ENCODE measurements around the gene INTS7. TPM values are rescaled to one million over a fixed set of nuclear protein-coding genes. Genes with fewer than 3 reads are reported as not detected.

The INTS7 gene
- total and polyA plus RNA-seq, 4 donors = 3.9 to 14.4 (median 10.2) TPM

- H3K27me3 ChIP-seq (ENCODE audit: control insufficient read depth in 4 of 4, insufficient read depth in 4 of 4, low read length in 3 of 4) = no peaks in the 10 kb centered on the region
- H3K36me3 ChIP-seq (ENCODE audit: control insufficient read depth in 4 of 4, insufficient read depth in 3 of 4, low read depth in 1 of 4, low read length in 3 of 4) = no peaks in the 10 kb centered on the region
- no peaks in the 10 kb centered on the region for H3K4me1 ChIP-seq (ENCODE audit: control insufficient read depth in 4 of 4, insufficient read depth in 4 of 4, low read length in 3 of 4)
- no peak overlapping the region for H3K4me3 ChIP-seq (ENCODE audit: low read depth in 1 of 3, low read length in 3 of 3)
- H3K27ac ChIP-seq (ENCODE audit: low read depth in 1 of 2, low read length in 2 of 2) = no peak overlapping the region
- H3K9ac ChIP-seq (ENCODE audit: low read depth in 1 of 2, low read length in 2 of 2) = no peak overlapping the region
- TF ChIP-seq TAF1 (conservative IDR thresholded peaks at IDR 0.05) = no peak
- no peak for TF ChIP-seq NR2F2 (IDR thresholded peaks at IDR 0.05)
- no peak for TF ChIP-seq JUND (IDR thresholded peaks at IDR 0.05)
- TF ChIP-seq ATF3 (IDR thresholded peaks at IDR 0.05) = no peak
- TF ChIP-seq, protein P1, sequence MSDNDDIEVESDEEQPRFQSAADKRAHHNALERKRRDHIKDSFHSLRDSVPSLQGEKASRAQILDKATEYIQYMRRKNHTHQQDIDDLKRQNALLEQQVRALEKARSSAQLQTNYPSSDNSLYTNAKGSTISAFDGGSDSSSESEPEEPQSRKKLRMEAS (IDR thresholded peaks at IDR 0.05) = no peak
- TF ChIP-seq REST (IDR thresholded peaks at IDR 0.05) = no peak
- no peak for DNase-seq (ENCODE audit: low spot score)
- peaks cover 0 to 5% (median 0%) of the 10 kb centered on the region in 4 donors for H3K9me3 ChIP-seq (ENCODE audit: control insufficient read depth in 4 of 4, low read length in 3 of 4)
- WGBS = 90% methylated on average over 2 of the region's 2 CpGs
These were observed 20.0 kb upstream of the INTS7 start for GRCh38 chr1:212055333-212055732.

DNA sequence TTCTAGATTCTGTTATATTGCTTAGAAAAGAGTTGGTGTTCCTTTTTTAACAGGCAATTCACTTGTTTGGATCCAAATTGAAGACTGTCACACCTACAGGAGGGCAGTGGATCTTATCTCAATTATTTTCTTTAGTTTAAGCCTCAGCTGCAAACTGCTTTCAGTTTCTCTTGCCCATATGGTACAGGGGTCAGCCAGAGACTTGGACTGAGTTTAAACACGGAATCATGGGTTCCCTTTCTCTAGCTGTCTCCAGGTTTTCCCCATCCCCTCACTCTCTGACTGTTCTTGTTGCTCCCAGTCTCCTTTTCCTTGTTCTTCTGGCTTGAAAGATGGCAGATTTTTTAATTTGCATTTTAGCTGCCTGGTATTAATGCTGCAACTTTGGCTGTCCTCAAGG, 18.6 kb upstream of the INTS7 start:
- no peak for TF ChIP-seq HNF4A (conservative IDR thresholded peaks at IDR 0.05)
- no peak for TF ChIP-seq RAD21 (IDR thresholded peaks at IDR 0.05)
- TF ChIP-seq YY1 (IDR thresholded peaks at IDR 0.05) = no peak
- TF ChIP-seq, protein P2, sequence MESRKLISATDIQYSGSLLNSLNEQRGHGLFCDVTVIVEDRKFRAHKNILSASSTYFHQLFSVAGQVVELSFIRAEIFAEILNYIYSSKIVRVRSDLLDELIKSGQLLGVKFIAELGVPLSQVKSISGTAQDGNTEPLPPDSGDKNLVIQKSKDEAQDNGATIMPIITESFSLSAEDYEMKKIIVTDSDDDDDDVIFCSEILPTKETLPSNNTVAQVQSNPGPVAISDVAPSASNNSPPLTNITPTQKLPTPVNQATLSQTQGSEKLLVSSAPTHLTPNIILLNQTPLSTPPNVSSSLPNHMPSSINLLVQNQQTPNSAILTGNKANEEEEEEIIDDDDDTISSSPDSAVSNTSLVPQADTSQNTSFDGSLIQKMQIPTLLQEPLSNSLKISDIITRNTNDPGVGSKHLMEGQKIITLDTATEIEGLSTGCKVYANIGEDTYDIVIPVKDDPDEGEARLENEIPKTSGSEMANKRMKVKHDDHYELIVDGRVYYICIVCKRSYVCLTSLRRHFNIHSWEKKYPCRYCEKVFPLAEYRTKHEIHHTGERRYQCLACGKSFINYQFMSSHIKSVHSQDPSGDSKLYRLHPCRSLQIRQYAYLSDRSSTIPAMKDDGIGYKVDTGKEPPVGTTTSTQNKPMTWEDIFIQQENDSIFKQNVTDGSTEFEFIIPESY (IDR thresholded peaks at IDR 0.05) = no peak
- no peak for TF ChIP-seq FOXA2 (IDR thresholded peaks at IDR 0.05)
- no peak for TF ChIP-seq EGR1 (IDR thresholded peaks at IDR 0.05; ENCODE audit: low read depth in 2 of 2)
- TF ChIP-seq SP1 (IDR thresholded peaks at IDR 0.05) = no peak
- no peak for TF ChIP-seq CTCF (IDR thresholded peaks at IDR 0.05; ENCODE audit: low read depth, low read length, missing input control)
- TF ChIP-seq GABPA (IDR thresholded peaks at IDR 0.05 in 1 of 2, conservative IDR thresholded peaks at IDR 0.05 in 1 of 2) = no peak
- no peak overlapping the region for H3K27ac ChIP-seq (ENCODE audit: low read depth in 1 of 2, low read length in 2 of 2)
- DNase-seq (ENCODE audit: low spot score) = no peak

More for the DNA sequence above, 18.6 kb upstream of the INTS7 start:
- Histone ChIP-seq H3K4me3 (ENCODE audit: low read depth in 1 of 3, low read length in 3 of 3) (no peak overlapping the region), H3K27me3 (ENCODE audit: control insufficient read depth in 4 of 4, insufficient read depth in 4 of 4, low read length in 3 of 4) (no peaks in the 10 kb centered on the region), H3K4me1 (ENCODE audit: control insufficient read depth in 4 of 4, insufficient read depth in 4 of 4, low read length in 3 of 4) (no peaks in the 10 kb centered on the region), H3K9me3 (ENCODE audit: control insufficient read depth in 4 of 4, low read length in 3 of 4) (peaks cover 0 to 5% (median 0%) of the 10 kb centered on the region in 4 donors), H3K9ac (ENCODE audit: low read depth in 1 of 2, low read length in 2 of 2) (no peak overlapping the region), H3K36me3 (ENCODE audit: control insufficient read depth in 4 of 4, insufficient read depth in 3 of 4, low read depth in 1 of 4, low read length in 3 of 4) (no peaks in the 10 kb centered on the region)
- WGBS = 46% methylated on average over 1 of the region's 1 CpG
